PC-9 (cell line): ENCODE data around the gene SARNP.

ENCODE experiments used
- CTCF ChIP-seq: fragments of 200-600 bp; sonication (generic); conservative IDR thresholded peaks from 2 replicates; pipeline ENCODE4 v1.6.1; 2017; ENCODE audit warnings: mixed run types, antibody characterized with exemption, mild to moderate bottlenecking, moderate library complexity
- EZH2 ChIP-seq: fragments of 200-600 bp; sonication (generic); IDR thresholded peaks from 2 replicates; pipeline ENCODE4 v1.8.0; 2017; ENCODE audit warnings: antibody characterized with exemption, low read depth

- TF ChIP-seq CTCF = no peak
- no peak for TF ChIP-seq EZH2
Measured at GRCh38 chr12:55722948-55723347, 94.6 kb downstream of the SARNP start.
